GM15510 (cell line): ENCODE measurements around the gene SURF6.

Source experiments
- POLR2A ChIP-seq: IDR thresholded peaks from 3 replicates; pipeline ENCODE4 v1.6.1; 2011; ENCODE audit warnings: borderline replicate concordance; ENCODE audit not compliant: insufficient read length; ENCODE audit errors: extremely low read depth

Gene SURF6

DNA sequence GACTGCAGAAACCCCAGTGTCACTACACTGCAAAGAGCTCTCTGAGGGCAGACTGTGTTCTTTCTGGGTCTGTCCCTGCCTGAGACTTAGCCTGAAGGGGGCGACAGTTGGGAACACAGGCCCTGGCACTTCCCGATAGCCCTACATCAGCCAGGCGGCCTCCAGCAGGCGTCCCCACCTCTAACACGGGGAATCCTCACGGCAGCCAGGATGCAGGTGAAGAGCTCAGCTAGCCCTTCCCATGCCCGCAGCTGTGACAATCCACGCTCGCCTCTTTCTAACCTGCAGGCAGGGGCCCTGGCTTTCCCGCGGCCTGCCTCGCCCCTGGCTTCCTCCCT, 6.0 kb upstream of the SURF6 start:
- no peak for TF ChIP-seq POLR2A

DNA sequence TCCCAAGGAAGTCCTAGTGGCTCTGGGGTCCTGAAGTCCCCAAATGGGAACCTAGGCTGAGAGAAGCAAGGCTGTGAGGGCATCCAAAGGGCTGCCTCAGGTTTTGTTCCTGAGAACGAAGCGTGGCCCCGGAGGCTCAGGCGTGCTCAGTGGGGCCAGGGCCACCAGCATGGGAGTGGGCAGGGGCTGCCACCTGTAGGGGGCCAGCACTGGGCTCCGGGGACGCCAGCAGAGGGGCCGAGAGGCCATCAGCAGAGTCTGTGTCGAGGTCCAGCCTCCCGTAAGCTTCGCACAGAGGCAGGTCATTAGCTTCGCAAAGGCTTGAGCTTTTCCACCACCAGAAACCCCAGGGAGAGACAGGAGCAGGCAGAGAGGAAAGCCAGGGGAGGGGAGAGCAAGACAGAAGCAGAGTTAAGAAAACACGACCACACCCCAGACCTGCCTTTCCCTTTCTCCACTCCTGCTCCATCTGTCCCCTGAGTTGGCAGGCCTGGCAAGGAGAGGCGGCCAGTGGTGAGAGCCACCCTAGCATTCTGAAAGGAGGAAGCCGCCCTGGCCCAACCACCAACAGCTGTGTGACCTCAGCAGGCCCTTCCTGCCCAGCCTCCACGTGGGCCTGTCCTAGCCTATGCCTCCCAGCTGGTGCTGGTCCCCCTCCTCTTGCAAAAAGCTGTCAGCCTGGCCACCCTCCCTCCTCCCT, 5.5 kb upstream of the SURF6 start:
- TF ChIP-seq POLR2A = no peak

DNA sequence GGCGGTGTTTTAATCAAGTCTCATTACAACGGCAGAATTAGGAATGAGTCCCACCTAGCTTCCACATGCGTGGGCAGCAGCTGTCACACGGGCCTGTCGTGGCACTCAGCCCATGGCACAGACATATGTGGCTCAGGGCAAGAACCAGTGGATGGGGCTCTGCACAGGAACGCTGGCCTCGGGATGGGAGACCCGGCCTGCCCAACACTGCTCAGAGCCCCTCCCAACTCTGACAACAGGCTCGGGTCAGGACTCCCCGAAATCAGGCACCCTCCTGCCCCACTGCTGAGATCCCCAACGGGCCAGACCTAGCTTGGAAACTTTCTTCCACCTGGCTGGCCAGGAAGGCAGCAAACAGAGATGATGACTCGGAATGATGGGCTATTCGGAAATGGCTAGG, 4.9 kb upstream of the SURF6 start:
- TF ChIP-seq POLR2A = no peak

DNA sequence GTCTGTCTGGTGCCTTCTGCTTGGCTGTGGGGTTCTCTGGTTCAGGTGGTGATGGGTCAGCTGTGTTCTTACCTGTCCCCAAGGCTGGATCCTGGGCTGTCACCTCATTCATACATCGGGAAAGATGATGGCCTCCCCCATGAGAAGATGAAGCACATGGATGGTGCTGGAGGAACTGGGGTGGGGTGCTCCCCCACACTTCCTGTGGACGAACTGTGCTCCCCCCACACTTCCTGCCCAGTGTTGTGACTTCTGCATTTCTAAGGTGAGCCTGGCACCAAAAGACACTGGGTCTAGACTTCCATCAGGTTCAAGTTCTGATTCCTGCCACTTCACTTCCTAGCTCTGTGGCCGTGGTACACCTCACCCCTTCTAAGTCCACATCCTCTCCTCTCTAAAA, 4.3 kb upstream of the SURF6 start:
- no peak for TF ChIP-seq POLR2A

DNA sequence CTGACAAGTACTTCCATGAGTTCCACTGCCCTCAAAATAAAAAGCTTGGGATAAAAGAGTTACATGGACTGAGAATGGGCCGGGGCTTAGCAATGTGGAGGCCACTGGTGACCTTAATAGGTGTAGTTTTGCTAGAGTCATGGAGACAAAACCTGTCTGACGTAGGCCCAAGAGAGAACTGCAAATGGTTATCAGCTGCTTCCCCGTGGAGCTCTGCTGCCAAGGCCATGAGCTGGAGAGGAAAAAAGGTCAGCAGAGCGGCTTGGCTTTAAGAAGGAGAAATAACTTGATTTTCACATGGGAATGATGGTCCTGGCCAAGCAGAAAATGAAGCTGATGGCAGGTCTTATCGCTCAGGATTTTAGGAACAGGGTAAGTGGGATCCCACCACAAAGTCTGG, 3.7 kb upstream of the SURF6 start:
- TF ChIP-seq POLR2A = no peak

DNA sequence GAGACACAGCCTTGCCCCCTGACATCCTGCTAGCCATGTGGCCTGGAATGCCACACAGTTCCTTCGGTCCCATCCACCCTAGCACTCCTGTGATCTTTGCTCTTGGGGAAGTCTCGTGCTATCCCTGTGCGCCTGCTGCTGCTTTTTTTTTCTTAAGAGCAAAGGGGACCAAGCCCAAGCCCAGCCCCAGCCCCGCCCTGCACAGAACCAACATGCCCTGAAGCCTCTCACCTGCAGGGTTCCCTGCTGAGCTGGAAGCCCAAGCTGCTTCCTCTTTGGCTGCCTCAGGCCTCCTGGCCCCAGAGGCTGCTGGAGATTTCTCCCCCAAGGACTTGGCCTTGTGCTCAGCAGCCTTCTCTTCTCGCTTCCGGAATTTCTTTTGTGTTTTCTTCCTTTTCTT, 1.8 kb downstream of the SURF6 start:
- no peak for TF ChIP-seq POLR2A

DNA sequence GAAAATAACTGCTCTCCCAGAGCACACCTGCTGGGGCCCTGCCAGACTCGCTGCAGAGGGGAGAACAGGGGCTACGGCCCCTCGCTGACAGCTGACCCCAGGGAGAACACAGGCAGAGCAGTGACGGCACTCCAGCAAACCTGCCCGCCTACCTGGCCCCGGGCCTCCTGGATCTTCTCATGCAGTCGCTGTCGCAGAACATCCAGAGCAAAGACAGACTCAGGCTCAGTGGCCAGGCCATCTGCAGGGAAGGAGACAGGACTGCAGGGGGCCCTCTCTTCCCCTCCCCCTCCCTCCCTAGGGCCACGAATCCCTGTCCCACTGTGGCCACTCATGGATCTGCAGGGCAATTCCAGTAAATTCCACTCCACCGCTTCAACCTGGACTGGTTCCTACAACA, 2.4 kb downstream of the SURF6 start:
- no peak for TF ChIP-seq POLR2A

DNA sequence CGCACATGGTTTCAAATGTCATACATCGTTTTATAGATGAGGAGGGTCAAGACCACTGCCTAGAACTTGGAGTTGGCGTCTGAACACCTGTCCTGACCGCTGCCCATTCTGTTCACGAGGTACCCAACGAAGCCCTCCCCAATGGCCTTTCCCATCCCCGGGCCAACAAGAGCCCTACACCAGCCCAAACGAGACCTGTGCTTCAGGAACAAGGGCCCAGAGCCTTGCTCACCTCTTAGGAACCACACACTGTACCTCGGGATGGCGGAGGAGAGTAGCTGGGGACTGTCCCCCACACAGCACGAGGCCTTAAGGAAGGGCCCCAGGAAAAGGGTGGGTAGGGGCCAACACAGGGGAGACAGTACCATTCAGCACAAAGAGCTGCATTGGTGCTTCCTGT, 3.0 kb downstream of the SURF6 start:
- TF ChIP-seq POLR2A = no peak

DNA sequence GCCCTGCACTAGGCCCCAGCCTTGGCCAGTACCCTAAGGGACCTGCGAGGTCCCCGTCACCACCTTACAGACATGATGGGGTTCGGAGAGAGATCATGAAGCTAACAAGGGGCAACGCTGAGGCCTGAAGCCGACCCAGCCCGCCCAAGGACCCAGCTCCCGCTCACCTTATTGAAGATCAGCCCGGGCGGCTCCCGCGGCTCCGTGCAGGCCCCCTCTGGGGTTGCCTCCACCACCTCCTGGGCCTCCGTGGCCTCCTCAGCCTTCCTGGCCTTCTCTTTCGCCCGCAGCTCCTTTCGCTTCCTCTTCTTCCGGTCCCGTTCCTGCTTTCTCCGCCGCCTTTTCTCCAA, 3.6 kb downstream of the SURF6 start:
- TF ChIP-seq POLR2A = no peak

DNA sequence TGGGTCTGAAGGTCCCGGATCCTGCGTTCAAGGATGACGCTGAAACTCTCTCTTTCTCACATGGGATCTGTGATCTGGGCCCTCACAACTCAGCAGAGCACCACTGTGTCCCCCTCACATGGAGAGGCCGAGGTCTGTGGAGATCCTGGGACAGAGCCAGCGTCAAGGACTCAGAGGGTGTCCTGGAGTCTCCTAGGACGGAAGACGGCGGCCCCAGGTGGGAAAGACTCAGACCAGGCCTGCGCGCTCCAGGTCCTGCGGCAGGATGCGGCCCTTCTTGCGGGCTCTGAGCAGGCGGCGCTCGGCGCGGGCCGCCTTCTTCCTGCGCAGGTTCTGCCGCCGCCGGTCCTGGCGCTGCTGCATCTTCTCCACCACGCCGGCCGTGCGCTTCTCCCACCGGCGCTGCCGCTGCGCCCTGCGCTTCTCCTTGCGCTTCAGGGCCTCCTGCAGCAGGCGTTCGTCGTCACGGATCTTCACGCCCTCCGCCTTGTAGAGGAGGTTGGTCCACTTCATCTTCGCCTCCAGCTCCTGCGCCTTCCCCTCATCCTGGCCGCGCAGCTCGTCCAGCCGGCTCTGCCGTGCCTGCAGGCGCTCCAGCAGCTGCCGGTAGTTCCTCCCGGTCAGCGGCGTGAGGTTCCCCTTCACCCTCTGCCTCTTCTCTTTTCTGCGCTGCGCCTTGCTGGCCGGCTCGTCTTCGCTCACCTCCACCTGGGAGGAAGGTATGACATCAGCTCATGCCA, 4.2 kb downstream of the SURF6 start:
- TF ChIP-seq POLR2A = no peak

DNA sequence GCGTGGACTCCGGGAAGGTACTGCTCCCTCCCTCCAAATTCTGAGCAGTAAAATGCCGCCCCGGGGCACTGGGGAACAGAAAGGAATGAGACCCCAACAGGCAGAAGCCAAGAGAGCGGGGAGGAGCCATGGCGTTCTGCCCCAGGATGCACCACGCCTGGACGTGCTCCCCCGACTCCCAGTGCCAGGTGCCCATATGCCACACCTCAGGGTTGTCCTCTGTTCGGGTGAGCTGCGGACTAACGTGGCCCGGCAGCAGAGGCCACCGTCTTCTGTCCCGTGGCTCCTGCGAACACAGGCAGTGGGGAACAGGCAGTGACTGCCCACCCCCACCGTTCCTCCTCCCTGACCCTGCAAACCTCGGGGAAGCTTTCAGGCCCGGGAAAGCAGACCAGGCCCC, 4.8 kb downstream of the SURF6 start:
- TF ChIP-seq POLR2A = no peak

DNA sequence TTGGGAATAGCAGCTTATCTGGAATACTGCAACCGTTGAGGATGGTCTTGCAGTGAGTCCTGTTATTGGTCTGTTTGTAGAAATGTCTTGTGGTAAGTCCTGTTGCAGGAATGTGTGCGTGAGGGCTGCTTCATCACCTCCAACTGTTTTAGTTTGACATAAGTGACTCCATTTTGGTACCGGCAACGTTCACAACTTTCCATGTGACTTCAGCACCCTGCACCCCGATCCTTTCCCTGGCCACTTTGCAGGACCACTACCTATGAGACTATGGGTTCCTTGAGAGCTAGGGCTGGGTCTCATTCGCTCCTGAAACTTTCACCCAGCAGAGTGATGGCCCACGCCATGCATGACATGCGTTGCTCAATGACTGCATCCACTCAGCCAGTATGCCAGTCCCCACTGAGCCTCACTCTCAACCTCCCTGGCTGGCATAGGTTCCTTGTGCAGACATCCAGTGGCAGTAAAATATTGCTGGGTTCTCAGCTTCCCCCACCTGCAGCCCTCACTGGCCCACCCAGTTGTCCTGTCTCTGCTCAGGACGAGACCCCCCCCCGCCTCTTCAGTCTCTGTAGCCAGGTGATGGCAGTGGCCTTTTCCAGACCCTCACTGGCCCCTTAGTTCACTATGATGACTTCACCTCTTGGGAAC, 8.0 kb downstream of the SURF6 start:
- TF ChIP-seq POLR2A = no peak

DNA sequence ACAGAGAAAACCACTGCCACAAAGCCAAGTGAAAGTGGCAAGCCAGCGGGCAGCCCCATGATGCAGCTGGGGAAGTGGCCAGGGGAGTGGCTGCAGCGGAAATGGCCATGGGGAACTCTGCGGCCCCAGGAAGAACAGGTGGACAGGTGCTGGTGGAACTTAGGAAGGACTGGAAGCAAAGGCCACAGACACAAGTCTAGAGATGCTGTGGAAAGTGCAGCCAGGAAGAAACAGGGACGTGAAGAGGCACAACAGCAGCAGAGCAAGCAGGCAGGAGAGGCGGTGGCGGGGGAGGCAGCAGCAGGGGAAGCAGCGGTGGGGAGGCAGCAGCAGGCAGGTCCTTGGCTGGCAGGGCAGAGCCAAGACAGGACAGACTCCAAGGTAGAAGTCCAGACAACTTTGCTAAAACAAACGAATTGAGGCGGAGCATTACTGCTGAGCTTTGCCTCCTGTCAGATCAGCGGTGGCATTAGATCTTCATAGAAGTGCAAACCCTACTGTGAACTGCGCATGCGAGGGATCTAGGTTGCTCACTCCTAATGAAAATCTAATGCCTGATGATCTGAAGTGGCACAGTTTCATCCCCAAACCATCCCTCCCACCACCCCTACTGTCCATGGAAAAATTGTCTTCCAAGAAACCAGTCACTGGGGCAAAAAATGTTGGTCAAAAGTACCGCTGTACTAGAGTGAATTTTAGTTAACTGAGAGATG, 11.8 kb downstream of the SURF6 start:
- TF ChIP-seq POLR2A = no peak

DNA sequence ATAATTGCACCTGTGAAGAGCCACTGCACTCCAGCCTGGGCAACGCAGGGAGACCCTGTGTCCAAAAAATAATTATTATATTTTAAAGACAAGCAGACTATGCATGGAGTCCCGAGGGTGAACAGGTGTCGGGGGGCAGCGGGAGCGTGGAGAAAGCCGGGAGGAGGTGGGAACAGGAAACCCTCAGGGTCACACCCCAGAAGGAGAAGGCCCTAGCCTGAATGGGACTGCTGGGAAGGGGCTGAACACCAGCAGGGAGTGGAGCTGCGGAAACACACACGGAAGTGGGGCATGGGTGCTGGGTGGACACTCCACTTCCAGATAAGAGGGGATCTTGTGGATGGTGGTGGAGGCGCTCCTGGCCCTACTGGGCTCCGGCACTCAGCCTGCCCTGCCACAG, 12.8 kb downstream of the SURF6 start:
- TF ChIP-seq POLR2A = no peak

DNA sequence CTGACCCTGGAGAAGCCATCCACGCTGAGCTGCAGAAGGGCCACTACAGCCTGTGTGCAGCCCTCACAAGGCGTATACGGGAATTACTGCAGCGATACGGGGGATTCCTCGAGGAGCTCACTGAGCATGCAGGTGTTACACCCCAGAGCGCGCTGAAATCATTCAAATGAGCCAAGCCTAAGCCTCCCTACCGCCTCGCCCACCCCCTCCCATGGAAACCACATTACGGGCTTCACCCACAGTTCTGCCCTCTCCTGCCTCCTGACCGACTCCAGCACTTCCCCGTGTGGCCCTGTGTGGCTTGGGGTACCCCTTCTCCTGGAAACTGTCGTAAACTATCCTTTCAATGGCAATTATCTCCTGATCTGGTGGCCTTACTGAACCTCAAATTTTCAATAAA, 13.3 kb downstream of the SURF6 start:
- no peak for TF ChIP-seq POLR2A

DNA sequence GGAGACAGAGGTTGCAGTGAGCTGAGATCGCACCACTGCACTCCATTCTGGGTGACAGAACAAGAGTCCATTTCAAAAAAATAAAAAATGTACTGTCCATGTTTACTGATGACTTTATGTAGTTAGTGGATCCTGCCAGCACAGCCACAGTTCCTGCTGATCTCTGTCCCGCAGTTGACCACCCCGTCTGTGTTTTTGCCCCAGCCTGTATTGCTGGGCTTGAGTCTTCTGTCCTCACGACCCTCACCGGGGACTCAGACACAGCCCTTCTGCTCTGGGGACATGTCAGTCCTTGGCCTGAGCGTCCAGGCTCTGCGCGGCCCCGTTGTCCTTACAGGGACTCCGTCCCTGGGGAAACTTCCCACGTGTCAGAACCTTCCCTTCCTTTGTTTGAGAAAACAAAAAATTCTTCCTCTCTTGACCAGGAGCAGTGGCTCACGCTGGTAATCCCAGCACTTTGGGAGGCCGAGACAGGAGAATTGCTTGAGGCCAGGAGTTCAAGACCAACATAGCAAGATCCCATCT, 14.5 kb downstream of the SURF6 start:
- no peak for TF ChIP-seq POLR2A

DNA sequence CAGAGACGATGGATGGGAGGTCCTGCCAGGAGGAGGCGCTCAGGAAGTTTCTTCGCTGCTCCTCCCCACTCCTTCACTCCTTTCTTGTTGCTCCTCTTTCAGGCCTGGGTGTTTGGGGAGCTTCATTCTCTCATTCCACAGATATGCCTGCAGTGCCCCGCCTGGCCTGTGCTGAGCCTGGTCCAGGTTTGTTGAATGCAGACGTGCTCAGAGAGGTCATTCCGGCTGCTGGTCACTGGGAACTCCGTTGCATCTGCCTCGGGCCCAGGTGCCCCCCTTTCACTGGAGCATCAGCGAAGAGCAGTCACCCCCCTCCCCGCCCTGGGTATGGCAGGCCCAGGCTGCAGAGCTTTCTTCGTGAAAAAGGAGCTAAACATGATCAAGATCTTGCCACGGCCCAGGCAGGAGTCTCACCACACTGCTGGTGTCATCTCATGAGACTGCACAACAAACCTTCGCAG, 15.5 kb downstream of the SURF6 start:
- TF ChIP-seq POLR2A = no peak
